Astrocyte of the spinal cord (primary cell): ENCODE results near the gene SAA1.

Experiments used
- DNase-seq: peaks from one replicate; pipeline ENCODE4 v3.0.0; 2011; ENCODE audit warnings: low read depth, low spot score
- H3K4me3 ChIP-seq: 2 replicates; pipeline ENCODE4 v1.5.1; 2011; ENCODE audit warnings: low read depth, mild to moderate bottlenecking, low read length, moderate library complexity
- CTCF ChIP-seq: IDR thresholded peaks from 2 replicates; pipeline ENCODE4 v1.5.1; 2012; ENCODE audit warnings: low read depth, mild to moderate bottlenecking, low read length, inconsistent platforms
- in situ Hi-C: cut with HindIII; loops from 2 replicates; pipeline ENCODE4 v1.10.0; 2017; ENCODE audit warnings: low sequenced_read_pairs

Gene SAA1

GRCh38 chr11:18230859-18231258 lies 35.2 kb upstream of the SAA1 start:
- DNase-seq = no peak
- in situ Hi-C loops = no loop called here
- H3K4me3 ChIP-seq = no peak overlapping the region
- no peak for TF ChIP-seq CTCF

- in situ Hi-C loops = no loop called here
- H3K4me3 ChIP-seq = no peak overlapping the region
- no peak for TF ChIP-seq CTCF
- no peak for DNase-seq
Measured at GRCh38 chr11:18233912-18234311, 32.2 kb upstream of the SAA1 start.

GRCh38 chr11:18235394-18236334 lies 30.4 kb upstream of the SAA1 start:
- in situ Hi-C loops = no loop called here
- no peak for DNase-seq
- H3K4me3 ChIP-seq = no peak overlapping the region
- TF ChIP-seq CTCF = no peak

GRCh38 chr11:18236664-18237356 lies 29.3 kb upstream of the SAA1 start, which contains the start of gene SAA4:
Gene SAA4 (minus strand): TSS chr11:18236802. CDS start chr11:18235926, 876 bp downstream.
- in situ Hi-C loops = no loop called here
- no peak within 1 kb of the TSS for H3K4me3 ChIP-seq
- TF ChIP-seq CTCF = no peak
- no peak for DNase-seq

- DNase-seq = no peak
- in situ Hi-C loops = no loop called here
- no peak for TF ChIP-seq CTCF
- H3K4me3 ChIP-seq = no peak overlapping the region
Measured at GRCh38 chr11:18239655-18240054, 26.4 kb upstream of the SAA1 start.

- in situ Hi-C loops = no loop called here
- peak; percentile 73 for DNase-seq
- no peak overlapping the region for H3K4me3 ChIP-seq
- peak; percentile 84 for TF ChIP-seq CTCF
Measured at GRCh38 chr11:18243783-18244362, 22.2 kb upstream of the SAA1 start.
